Smooth muscle cell (in vitro differentiated cells): ENCODE measurements around the gene XPO5. TPM values are rescaled to one million over a fixed set of nuclear protein-coding genes. Genes with fewer than 3 reads are reported as not detected.

Source experiments
- DNase-seq: peaks from one replicate; lab custom pipeline; 2025; ENCODE audit not compliant: unreplicated experiment; lab: John Stamatoyannopoulos, UW
- H2AFZ ChIP-seq: fragments of 200-600 bp; sonication (generic); 2 replicates; pipeline ENCODE4 v1.6.0; 2016; ENCODE audit warnings: antibody characterized with exemption, low read depth, mild to moderate bottlenecking
- H3F3A ChIP-seq: fragments of 200-600 bp; sonication (generic); 2 replicates; pipeline ENCODE4 v1.6.0; 2017; ENCODE audit warnings: antibody characterized with exemption, low read depth
- H3K27ac ChIP-seq: fragments of 200-600 bp; sonication (generic); 2 replicates; pipeline ENCODE4 v1.5.1; 2016; ENCODE audit warnings: low read depth, mild to moderate bottlenecking
- H3K27me3 ChIP-seq: fragments of 200-600 bp; sonication (generic); 2 replicates; pipeline ENCODE4 v1.6.1; 2016; ENCODE audit warnings: low read depth, mild to moderate bottlenecking
- H3K36me3 ChIP-seq: fragments of 200-600 bp; sonication (generic); 2 replicates; pipeline ENCODE4 v1.5.1; 2016; ENCODE audit warnings: low read depth
- H3K4me1 ChIP-seq: fragments of 200-600 bp; sonication (generic); 2 replicates; pipeline ENCODE4 v1.5.1; 2016; ENCODE audit warnings: low read depth
- H3K4me2 ChIP-seq: fragments of 200-600 bp; sonication (generic); 2 replicates; pipeline ENCODE4 v1.6.0; 2016; ENCODE audit warnings: mild to moderate bottlenecking
- H3K4me3 ChIP-seq: fragments of 200-600 bp; sonication (generic); 2 replicates; pipeline ENCODE4 v1.5.1; 2016; ENCODE audit warnings: mild to moderate bottlenecking
- H3K79me2 ChIP-seq: fragments of 200-600 bp; sonication (generic); 2 replicates; pipeline ENCODE4 v1.6.0; 2016; ENCODE audit warnings: low read depth, mild to moderate bottlenecking
- H3K9ac ChIP-seq: fragments of 200-600 bp; sonication (generic); 2 replicates; pipeline ENCODE4 v1.6.0; 2016; ENCODE audit warnings: low read depth
- H3K9me3 ChIP-seq: fragments of 200-600 bp; sonication (generic); replicated peaks from 2 replicates; pipeline ENCODE4 v1.5.1; 2016; ENCODE audit warnings: low read depth
- H4K20me1 ChIP-seq: fragments of 200-600 bp; sonication (generic); 2 replicates; pipeline ENCODE4 v1.6.0; 2016; ENCODE audit warnings: low read depth
- WGBS: methylation state at CpG from one replicate; pipeline ENCODE4 v1.1.7; 2016; ENCODE audit warnings: low lambda C conversion rate; 5-methylcytosine and 5-hydroxymethylcytosine counted together
- polyA plus RNA-seq: library from polyadenylated mRNA; unstranded; fragments of >200 nt; fragmentation: Nextera tagmentation; extraction: Ambion mirVana; gene quantifications from 2 replicates; pipeline ENCODE4 v1.2.1, GENCODE V29; 2016
- total RNA-seq: library from RNA; depleted of rRNA; stranded (reverse); fragments of >200 nt; gene quantifications from 2 replicates; pipeline ENCODE4 v1.2.3, GENCODE V29; 2014
- TF ChIP-seq, protein P1 (sequence below): fragments of 200-600 bp; sonication (generic); IDR thresholded peaks from 2 replicates; pipeline ENCODE4 v1.5.1; 2017; ENCODE audit warnings: borderline replicate concordance, mild to moderate bottlenecking, antibody characterized with exemption; ENCODE audit not compliant: insufficient read depth, poor library complexity, severe bottlenecking

XPO5 gene
- total and polyA plus RNA-seq, 2 experiments from 2014 or later = 11.7 to 31.9 TPM

DNA sequence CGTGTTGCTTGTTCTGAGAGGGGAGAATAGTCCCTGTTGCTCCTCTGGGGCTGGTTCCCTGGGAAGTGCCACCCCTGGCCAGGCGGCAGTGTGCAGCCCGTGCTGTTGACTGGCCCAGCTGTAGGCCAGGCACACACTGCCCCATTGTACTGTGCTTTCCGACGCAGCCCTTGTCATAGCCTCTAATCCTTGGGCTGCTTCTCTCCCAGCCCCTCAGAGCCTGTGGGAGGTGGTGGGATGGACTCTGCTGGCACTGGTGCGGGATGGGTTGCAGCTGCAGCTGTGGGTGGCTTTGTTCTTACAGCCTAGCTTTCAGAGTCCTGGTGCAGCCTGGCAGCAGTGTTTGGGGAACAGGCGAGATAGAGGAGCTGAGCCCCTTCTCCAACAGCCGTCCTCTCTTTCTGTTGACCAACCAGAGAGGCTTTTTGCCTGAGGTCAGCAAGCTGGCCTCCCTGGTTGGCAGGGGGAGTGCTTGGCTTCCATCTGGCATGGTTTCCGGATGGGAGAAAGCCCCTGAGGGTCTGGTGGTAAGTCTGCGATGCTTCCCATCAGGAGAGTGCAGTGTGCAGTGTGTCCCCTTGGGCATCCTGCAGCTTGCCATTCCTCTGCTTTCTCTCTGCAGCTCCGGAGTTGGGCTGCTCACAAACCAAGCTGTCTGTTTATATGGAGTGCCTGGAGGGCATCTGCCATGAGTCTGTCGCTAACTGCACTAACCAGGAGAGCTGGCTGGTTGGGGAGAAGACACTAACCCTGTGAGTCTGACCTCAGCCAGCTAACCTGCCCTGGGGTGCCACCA is 86.4 kb downstream of the XPO5 start:
- WGBS = 60% methylated on average over 12 of the region's 12 CpGs
- no peak overlapping the region for H3K9ac ChIP-seq

DNA sequence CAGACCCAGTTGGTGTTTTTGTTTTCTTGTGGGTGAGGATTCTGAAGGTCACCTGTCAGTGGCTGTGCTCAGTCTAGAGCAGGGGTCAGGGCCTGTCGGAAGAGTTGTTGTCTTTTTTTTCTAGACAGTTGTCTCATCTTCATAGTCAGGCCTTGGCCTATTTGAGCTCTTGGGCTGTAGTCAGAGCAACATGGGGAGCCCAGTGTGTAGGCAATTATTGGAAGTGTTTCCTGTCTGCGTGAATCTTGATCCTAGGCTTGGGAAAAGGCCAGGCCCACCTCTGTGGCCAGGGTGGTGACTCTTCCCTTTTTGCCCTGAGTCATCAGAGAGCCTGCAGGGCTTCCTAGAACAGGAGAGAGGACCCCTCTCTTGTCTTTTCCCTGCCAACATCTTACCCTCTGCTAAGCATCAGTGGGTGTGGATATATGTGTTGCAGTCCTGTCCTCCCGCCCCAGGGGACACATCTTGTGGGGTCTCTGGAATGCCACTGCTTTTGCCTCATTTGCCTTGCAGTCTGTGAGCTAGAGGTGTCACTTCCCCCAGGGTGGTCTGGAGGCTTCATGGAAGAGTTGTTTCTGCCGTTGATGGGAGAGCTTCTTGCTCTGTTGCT is 87.1 kb downstream of the XPO5 start:
- Histone ChIP-seq H3K36me3 (no peaks in the 10 kb centered on the region), H2AFZ (no peak overlapping the region), H3K4me2 (peak overlapping the region; percentile 31), H3F3A (no peaks in the 10 kb centered on the region), H3K9ac (no peak overlapping the region), H3K4me3 (no peak overlapping the region), H3K27me3 (no peaks in the 10 kb centered on the region), H4K20me1 (peaks cover 24% of the 10 kb centered on the region), H3K4me1 (peaks cover 18% of the 10 kb centered on the region), H3K79me2 (peaks cover 46% of the 10 kb centered on the region), H3K9me3 (no peaks in the 10 kb centered on the region), H3K27ac (peak overlapping the region; percentile 19)
- DNase-seq = no peak
- WGBS = 71% methylated on average over 4 of the region's 4 CpGs
- TF ChIP-seq, protein P1, sequence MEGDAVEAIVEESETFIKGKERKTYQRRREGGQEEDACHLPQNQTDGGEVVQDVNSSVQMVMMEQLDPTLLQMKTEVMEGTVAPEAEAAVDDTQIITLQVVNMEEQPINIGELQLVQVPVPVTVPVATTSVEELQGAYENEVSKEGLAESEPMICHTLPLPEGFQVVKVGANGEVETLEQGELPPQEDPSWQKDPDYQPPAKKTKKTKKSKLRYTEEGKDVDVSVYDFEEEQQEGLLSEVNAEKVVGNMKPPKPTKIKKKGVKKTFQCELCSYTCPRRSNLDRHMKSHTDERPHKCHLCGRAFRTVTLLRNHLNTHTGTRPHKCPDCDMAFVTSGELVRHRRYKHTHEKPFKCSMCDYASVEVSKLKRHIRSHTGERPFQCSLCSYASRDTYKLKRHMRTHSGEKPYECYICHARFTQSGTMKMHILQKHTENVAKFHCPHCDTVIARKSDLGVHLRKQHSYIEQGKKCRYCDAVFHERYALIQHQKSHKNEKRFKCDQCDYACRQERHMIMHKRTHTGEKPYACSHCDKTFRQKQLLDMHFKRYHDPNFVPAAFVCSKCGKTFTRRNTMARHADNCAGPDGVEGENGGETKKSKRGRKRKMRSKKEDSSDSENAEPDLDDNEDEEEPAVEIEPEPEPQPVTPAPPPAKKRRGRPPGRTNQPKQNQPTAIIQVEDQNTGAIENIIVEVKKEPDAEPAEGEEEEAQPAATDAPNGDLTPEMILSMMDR = no peak

More for the DNA sequence above, 86.4 kb downstream of the XPO5 start:
- Histone ChIP-seq H4K20me1 (peaks cover 17% of the 10 kb centered on the region), H3K9me3 (no peaks in the 10 kb centered on the region), H3K36me3 (no peaks in the 10 kb centered on the region), H3K4me2 (no peak overlapping the region), H3F3A (no peaks in the 10 kb centered on the region), H3K27me3 (no peaks in the 10 kb centered on the region), H3K4me3 (no peak overlapping the region), H3K79me2 (peaks cover 45% of the 10 kb centered on the region), H3K27ac (no peak overlapping the region), H2AFZ (no peak overlapping the region), H3K4me1 (peaks cover 18% of the 10 kb centered on the region)
- no peak for DNase-seq
- TF ChIP-seq, protein P1 = no peak

DNA sequence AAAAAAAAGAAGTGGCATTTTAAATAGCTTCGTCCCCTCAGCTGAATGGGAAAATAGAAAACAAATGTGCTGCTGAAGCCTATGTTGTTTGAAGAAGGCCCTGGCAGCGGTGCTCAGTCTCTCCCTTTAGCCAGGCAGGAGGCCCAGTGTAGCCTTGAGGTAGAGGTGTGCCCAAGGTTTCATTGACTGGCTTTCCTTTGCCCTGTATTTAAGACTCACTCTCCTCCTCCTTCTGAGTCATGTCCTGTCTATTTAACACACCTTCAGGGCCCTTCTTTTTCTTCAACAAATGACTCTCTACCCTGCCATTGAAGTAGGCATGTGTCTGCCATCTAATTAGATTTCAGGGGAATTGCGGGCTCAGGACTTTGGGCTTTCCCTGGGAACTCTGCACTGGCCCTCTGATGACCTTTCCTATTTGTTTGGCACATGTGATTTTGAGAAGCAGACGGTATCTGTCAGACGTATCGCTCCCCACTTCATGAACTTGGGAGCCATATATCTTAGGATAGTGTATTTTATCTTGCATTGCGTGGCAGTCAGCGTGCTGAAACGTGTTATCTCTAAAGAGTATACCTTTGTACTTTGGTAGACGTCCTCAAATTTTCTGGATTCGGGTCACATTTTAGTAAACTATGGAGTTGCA is 94.1 kb downstream of the XPO5 start:
- DNase-seq = no peak
- Histone ChIP-seq H3K79me2 (peaks cover 82% of the 10 kb centered on the region), H3K4me2 (no peak overlapping the region), H3K4me1 (peaks cover 12% of the 10 kb centered on the region), H4K20me1 (peaks cover 52% of the 10 kb centered on the region), H3K27me3 (no peaks in the 10 kb centered on the region), H3K4me3 (no peak overlapping the region), H3K9ac (no peak overlapping the region), H3K36me3 (no peaks in the 10 kb centered on the region), H3F3A (peaks cover 3% of the 10 kb centered on the region), H3K27ac (peak overlapping the region; percentile 38), H2AFZ (no peak overlapping the region), H3K9me3 (no peaks in the 10 kb centered on the region)
- WGBS = 82% methylated on average over 11 of the region's 11 CpGs
- TF ChIP-seq, protein P1 = no peak
